Fibroblast of mammary gland (primary cell): ENCODE results near the gene GORAB.

ENCODE experiments used
- DNase-seq: peaks from one replicate; pipeline ENCODE4 v3.0.0-alpha.2; 2010; ENCODE audit warnings: low read depth
- H3K4me3 ChIP-seq: 2 replicates; pipeline ENCODE4 v1.5.1; 2011; ENCODE audit warnings: low read depth, mild to moderate bottlenecking, low read length, moderate library complexity; ENCODE audit not compliant: control insufficient read depth
- CTCF ChIP-seq: conservative IDR thresholded peaks from 2 replicates; pipeline ENCODE4 v1.5.1; 2011; ENCODE audit warnings: low read depth, low read length, inconsistent platforms; ENCODE audit not compliant: control insufficient read depth, insufficient read depth

Gene GORAB

GRCh38 chr1:170596701-170597100, 64.7 kb downstream of the GORAB start:
- DNase-seq, result no peak
- no peak for TF ChIP-seq CTCF
- H3K4me3 ChIP-seq, result no peak overlapping the region

DNA sequence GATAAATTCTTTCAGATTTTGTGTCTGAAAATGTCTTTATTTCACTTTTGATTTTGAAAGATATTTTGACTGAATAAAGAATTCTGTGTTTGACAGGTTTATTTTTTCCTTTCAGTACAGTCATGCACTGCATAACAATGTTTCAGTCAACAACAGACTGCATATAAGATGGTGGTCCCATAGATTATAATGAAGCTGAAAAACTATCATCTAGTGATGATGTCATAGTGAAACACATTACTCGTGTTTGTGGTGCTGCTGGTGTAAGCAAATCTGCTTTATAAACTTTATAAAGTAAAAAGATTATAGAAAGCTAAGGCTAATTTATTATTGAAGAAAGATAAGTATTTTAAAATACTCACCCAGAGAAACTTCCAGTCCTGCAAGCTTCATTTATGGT, 66.7 kb downstream of the GORAB start:
- TF ChIP-seq CTCF, result no peak
- no peak overlapping the region for H3K4me3 ChIP-seq
- DNase-seq, result no peak

GRCh38 chr1:170599033-170599432, 67.1 kb downstream of the GORAB start:
- no peak overlapping the region for H3K4me3 ChIP-seq
- TF ChIP-seq CTCF, result no peak
- no peak for DNase-seq

- TF ChIP-seq CTCF, result no peak
- DNase-seq, result no peak
- no peak overlapping the region for H3K4me3 ChIP-seq
These were observed 69.9 kb downstream of the GORAB start for GRCh38 chr1:170601866-170602265.
